Measurements from ENCODE around the gene SPDYE17.
"Not testable (repeated sequence)": the region's sequence is repeated elsewhere in the genome, so short reads cannot be mapped to it uniquely, and the experiment has no call there.

Gene SPDYE17

GRCh38 chr7:77004151-77004550 is 28.0 kb downstream of the SPDYE17 start:
- H3K4me2 ChIP-seq (ENCODE audit: low read depth, low read length); H2AFZ ChIP-seq (ENCODE audit: low read length); DNase-seq; H3F3A ChIP-seq (ENCODE audit: insufficient read depth, low read length); H3K4me1 ChIP-seq (ENCODE audit: low read length); H3K9ac ChIP-seq (ENCODE audit: low read length); H3K27me3 ChIP-seq (replicated peaks; ENCODE audit: insufficient read depth, low read length); H3K79me2 ChIP-seq (ENCODE audit: low read length); H3K9me3 ChIP-seq (replicated peaks; ENCODE audit: insufficient read depth, low read length); H3K36me3 ChIP-seq (replicated peaks; ENCODE audit: insufficient read depth, low read length); H4K20me1 ChIP-seq (ENCODE audit: insufficient read depth, low read length); H3K9me2 ChIP-seq (replicated peaks; ENCODE audit: insufficient read depth, low read length); H3K27ac ChIP-seq (ENCODE audit: low read length); H3K4me3 ChIP-seq (ENCODE audit: low read length): not testable (repeated sequence)

- not testable (repeated sequence) for H3K27ac ChIP-seq (ENCODE audit: low read length); H3K9me2 ChIP-seq (replicated peaks; ENCODE audit: insufficient read depth, low read length); H3F3A ChIP-seq (ENCODE audit: insufficient read depth, low read length); H2AFZ ChIP-seq (ENCODE audit: low read length); H4K20me1 ChIP-seq (ENCODE audit: insufficient read depth, low read length); H3K27me3 ChIP-seq (replicated peaks; ENCODE audit: insufficient read depth, low read length); H3K36me3 ChIP-seq (replicated peaks; ENCODE audit: insufficient read depth, low read length); H3K4me2 ChIP-seq (ENCODE audit: low read depth, low read length); H3K9me3 ChIP-seq (replicated peaks; ENCODE audit: insufficient read depth, low read length); H3K9ac ChIP-seq (ENCODE audit: low read length); DNase-seq; H3K79me2 ChIP-seq (ENCODE audit: low read length); H3K4me3 ChIP-seq (ENCODE audit: low read length); H3K4me1 ChIP-seq (ENCODE audit: low read length)
These were observed 28.9 kb downstream of the SPDYE17 start for GRCh38 chr7:77003241-77003640.

GRCh38 chr7:77002678-77003233 is 29.4 kb downstream of the SPDYE17 start:
- H3K9ac ChIP-seq (ENCODE audit: low read length); H3K27me3 ChIP-seq (replicated peaks; ENCODE audit: insufficient read depth, low read length); H3K79me2 ChIP-seq (ENCODE audit: low read length); H2AFZ ChIP-seq (ENCODE audit: low read length); H3K4me2 ChIP-seq (ENCODE audit: low read depth, low read length); H3K4me3 ChIP-seq (ENCODE audit: low read length); DNase-seq; H3K27ac ChIP-seq (ENCODE audit: low read length); H3K4me1 ChIP-seq (ENCODE audit: low read length); H3K9me2 ChIP-seq (replicated peaks; ENCODE audit: insufficient read depth, low read length); H3F3A ChIP-seq (ENCODE audit: insufficient read depth, low read length); H3K36me3 ChIP-seq (replicated peaks; ENCODE audit: insufficient read depth, low read length); H3K9me3 ChIP-seq (replicated peaks; ENCODE audit: insufficient read depth, low read length); H4K20me1 ChIP-seq (ENCODE audit: insufficient read depth, low read length): not testable (repeated sequence)

GRCh38 chr7:77002104-77002503 is 30.1 kb downstream of the SPDYE17 start:
- H3F3A ChIP-seq (ENCODE audit: insufficient read depth, low read length); H3K4me3 ChIP-seq (ENCODE audit: low read length); H3K9ac ChIP-seq (ENCODE audit: low read length); H3K9me2 ChIP-seq (replicated peaks; ENCODE audit: insufficient read depth, low read length); H4K20me1 ChIP-seq (ENCODE audit: insufficient read depth, low read length); H3K4me2 ChIP-seq (ENCODE audit: low read depth, low read length); H3K4me1 ChIP-seq (ENCODE audit: low read length); H2AFZ ChIP-seq (ENCODE audit: low read length); H3K27me3 ChIP-seq (replicated peaks; ENCODE audit: insufficient read depth, low read length); DNase-seq; H3K79me2 ChIP-seq (ENCODE audit: low read length); H3K36me3 ChIP-seq (replicated peaks; ENCODE audit: insufficient read depth, low read length); H3K9me3 ChIP-seq (replicated peaks; ENCODE audit: insufficient read depth, low read length); H3K27ac ChIP-seq (ENCODE audit: low read length): not testable (repeated sequence)

- not testable (repeated sequence) for H3K9me3 ChIP-seq (replicated peaks; ENCODE audit: insufficient read depth, low read length); H3K27me3 ChIP-seq (replicated peaks; ENCODE audit: insufficient read depth, low read length); H3K27ac ChIP-seq (ENCODE audit: low read length); DNase-seq; H3K9me2 ChIP-seq (replicated peaks; ENCODE audit: insufficient read depth, low read length); H3K9ac ChIP-seq (ENCODE audit: low read length); H3K36me3 ChIP-seq (replicated peaks; ENCODE audit: insufficient read depth, low read length); H2AFZ ChIP-seq (ENCODE audit: low read length); H3K79me2 ChIP-seq (ENCODE audit: low read length); H3F3A ChIP-seq (ENCODE audit: insufficient read depth, low read length); H4K20me1 ChIP-seq (ENCODE audit: insufficient read depth, low read length); H3K4me3 ChIP-seq (ENCODE audit: low read length); H3K4me2 ChIP-seq (ENCODE audit: low read depth, low read length); H3K4me1 ChIP-seq (ENCODE audit: low read length)
These were observed 32.6 kb downstream of the SPDYE17 start for GRCh38 chr7:76999474-77000107.

- H3K79me2 ChIP-seq (ENCODE audit: low read length); H4K20me1 ChIP-seq (ENCODE audit: insufficient read depth, low read length); H3K27ac ChIP-seq (ENCODE audit: low read length); H2AFZ ChIP-seq (ENCODE audit: low read length); H3K27me3 ChIP-seq (replicated peaks; ENCODE audit: insufficient read depth, low read length); H3K9ac ChIP-seq (ENCODE audit: low read length); H3F3A ChIP-seq (ENCODE audit: insufficient read depth, low read length); DNase-seq; H3K4me1 ChIP-seq (ENCODE audit: low read length); H3K9me2 ChIP-seq (replicated peaks; ENCODE audit: insufficient read depth, low read length); H3K9me3 ChIP-seq (replicated peaks; ENCODE audit: insufficient read depth, low read length); H3K36me3 ChIP-seq (replicated peaks; ENCODE audit: insufficient read depth, low read length); H3K4me3 ChIP-seq (ENCODE audit: low read length); H3K4me2 ChIP-seq (ENCODE audit: low read depth, low read length): not testable (repeated sequence)
These were observed 33.3 kb downstream of the SPDYE17 start for GRCh38 chr7:76998764-76999450.
